Myocyte (in vitro differentiated cells): ENCODE measurements around the gene OTUB2. TPM values are rescaled to one million over a fixed set of nuclear protein-coding genes. Genes with fewer than 3 reads are reported as not detected.
A peak's percentile ranks its signal among the peaks of the same experiment; 100 is the strongest.
"Not testable (repeated sequence)": the region's sequence is repeated elsewhere in the genome, so short reads cannot be mapped to it uniquely, and the experiment has no call there.

ENCODE experiments used
- DNase-seq: peaks from one replicate; pipeline ENCODE4 v3.0.0-alpha.2; 2012; ENCODE audit warnings: low read depth
- total RNA-seq: library from RNA; depleted of rRNA; stranded (reverse); fragments of >200 nt; gene quantifications from 2 replicates; pipeline ENCODE4 v1.2.3, GENCODE V29; 2014

The OTUB2 gene
- total RNA-seq, 1 donor from 2014 or later = 0.48 TPM

- DNase-seq = no peak
Measured at GRCh38 chr14:94054401-94054800, 28.3 kb downstream of the OTUB2 start.

DNA sequence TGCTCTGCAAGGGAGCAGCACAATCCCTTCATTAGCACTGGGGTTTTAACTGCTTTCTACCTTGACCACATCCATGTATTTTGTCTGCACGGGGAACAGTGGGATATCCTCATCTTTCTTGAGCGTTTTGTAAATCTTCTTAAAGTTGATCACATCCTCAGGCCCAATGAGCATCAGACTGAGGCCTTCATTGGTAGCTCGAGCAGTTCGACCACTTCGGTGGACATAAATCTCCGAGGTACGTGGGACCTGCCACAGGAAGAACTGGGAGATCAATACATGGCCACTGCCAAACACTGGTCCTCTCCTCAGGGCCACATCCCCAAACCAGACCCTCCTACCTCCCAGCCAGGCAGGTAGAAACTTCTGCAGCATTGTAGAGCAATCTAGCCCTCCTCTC lies 28.8 kb downstream of the OTUB2 start:
- DNase-seq = no peak

DNA sequence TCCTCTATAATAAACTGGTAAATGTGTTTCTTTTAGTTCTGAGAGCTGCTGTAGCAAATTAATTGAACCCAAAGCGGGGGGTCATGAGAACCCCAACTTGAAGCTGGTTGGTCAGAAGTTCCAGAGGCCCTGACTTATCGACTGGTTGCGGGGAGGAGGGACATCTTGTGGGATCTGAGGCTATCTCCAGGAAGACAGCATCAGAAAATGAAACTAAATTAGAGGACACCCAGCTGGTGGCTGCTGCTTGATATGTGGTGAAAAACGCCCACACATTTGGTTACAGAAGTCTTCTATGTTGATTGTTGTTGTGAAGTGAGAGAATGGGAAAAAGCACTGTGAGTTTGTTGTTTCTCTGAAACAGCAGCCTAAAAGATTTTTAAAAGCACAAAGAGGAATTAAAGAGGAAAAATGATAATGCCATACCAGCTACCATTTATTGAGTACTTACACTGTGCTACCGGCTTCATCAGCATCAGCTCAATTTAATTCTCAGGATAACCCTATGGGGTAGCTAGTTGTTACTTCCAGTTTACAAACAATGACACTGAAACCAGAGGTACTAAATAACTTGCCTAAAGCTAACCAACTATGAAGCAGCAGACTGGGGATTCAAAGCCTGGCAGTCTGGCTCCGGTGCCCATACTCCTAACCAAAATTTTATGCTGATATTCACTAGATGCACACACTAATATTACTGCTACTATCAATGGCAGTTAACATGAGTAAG lies 30.6 kb downstream of the OTUB2 start:
- peak; percentile 59 for DNase-seq

- no peak for DNase-seq
Measured at GRCh38 chr14:94058128-94058673, 32.1 kb downstream of the OTUB2 start.

DNA sequence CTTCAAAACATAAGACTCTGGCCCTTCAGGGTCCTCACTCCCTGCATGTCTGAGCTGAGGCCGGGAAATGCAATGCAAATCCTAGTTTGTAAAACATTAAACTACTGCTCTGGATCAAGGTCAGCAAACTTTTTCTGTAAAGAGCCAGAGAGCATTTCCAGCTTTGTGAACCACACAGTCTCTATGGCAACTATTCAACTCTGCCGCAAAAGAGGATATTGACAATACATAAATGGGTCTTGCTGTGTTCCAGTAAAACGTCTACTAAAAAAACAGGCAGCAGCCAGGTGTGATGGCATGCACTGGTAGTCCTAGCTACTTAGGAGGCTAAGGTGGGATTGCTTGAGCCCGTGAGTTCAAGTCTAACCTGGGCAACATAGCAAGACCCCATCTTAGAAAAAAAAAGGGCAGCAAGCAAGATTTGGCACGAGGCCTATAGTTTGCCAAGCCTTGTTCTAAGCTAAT lies 32.6 kb downstream of the OTUB2 start:
- no peak for DNase-seq

DNA sequence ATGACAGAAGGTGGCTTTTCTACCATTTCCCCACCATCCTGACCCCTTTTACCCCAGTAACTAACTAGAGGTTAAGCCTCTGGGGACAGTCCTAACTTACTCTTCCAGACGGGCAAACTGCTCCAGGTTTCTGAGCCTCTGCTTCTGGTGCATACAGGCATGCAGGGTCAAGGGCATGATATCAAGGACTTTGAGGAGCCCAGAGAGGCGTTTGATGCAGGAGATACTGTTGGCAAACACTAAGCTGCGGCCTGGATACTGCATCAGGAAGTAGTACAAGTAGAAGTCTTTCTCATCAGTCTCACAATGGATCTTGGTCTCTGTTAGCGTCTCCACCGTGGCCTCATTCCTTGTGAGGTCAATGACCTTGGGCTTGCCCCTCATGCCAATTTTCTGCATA lies 33.9 kb downstream of the OTUB2 start:
- DNase-seq = no peak

DNA sequence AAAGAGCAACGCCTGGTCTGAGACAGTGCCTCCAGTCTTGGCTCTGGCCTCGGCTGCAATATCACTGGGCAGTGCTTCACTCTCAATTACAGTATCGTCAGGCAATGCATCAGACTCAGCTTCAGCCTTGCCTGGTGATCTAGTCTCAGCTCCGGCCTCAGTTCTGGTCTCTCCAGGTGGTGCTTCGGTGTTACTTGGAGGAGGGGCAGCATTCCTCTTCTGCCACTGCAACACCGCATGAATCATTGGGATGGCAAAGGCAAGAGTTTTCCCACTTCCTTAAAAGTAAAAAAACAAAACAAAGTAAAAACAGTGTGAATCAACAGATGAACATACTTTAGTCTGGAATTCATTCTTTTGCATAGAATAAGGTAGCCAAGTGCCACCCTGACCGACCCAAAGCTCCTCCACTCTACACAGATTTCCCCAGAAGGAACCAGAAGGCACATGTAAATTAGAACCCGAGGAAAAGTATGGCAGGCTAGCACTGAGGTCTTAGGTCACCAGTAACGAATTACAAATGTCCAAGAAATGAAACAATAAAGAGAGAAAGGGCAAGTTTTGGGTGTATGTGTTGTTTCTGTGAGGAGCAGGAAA lies 36.3 kb downstream of the OTUB2 start:
- DNase-seq = no peak

- no peak for DNase-seq
Measured at GRCh38 chr14:94066089-94066676, 40.0 kb downstream of the OTUB2 start.

GRCh38 chr14:94072076-94072475 lies 45.9 kb downstream of the OTUB2 start:
- DNase-seq = not testable (repeated sequence)

DNA sequence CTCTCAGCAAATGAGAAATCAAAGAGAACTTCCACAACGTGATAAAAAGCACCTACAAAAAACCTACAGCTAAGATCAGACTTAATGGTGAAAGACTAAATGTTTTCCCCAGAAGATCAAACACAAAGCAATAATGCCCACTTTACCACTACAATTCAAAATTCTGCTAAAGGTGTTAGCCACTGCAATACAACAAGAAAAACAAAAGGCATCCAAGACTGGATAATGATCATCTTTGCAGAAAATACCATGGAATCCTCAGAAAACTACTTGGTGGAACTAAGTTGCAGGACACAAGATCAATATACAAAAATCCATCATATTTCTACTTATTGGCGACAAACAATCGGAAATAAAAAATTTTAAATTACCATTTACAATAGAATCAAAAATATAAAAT lies 48.4 kb downstream of the OTUB2 start:
- no peak for DNase-seq

DNA sequence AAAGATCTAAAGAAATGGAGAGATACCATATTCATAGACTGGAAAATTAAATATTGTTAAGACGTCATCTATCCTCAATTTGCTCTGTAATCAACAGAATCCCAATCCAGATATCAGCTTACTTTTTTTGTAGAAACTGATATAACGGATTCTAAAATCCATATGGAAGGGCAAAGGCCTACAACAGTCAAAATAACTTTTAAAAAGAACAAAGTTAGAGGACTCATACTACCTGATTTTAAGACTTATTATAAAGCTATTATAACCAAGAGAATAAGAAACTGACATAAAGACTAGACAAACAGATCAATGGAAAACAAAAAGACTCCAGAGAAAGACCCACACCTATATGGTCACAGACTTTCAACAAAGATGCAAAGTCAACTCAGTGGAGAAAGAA lies 48.9 kb downstream of the OTUB2 start:
- DNase-seq = no peak

DNA sequence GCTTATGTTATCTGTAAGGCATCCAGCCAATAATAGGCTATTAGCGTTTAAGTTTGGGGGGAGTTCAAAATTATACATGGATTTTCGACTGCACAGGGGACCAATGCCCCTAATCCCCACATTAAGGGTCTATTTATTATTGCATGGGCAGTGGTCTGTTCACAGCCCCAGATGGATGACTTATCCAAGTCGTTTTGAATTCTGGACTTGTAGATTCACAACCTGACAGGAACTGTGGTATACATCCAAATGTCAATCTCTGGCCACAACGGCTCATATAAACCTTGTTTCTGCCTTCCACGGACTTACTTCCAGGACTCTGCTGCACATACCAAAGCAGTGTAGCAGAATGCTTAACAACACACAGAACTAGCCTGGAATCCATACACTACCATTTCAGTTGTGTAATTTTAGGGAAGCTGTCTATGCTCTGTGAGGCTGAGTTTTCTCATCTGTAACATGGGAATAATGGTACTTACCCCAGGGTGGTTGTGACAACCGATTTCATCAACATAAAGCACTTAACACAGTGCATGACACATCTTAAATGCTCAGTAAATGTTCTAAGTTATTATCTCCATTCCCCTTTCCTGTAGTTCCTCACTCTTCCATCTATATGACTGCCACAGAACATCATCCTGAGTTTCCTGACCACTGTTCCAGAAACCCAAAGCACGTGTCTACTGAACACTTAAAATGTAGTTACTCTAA lies 51.1 kb downstream of the OTUB2 start:
- no peak for DNase-seq

DNA sequence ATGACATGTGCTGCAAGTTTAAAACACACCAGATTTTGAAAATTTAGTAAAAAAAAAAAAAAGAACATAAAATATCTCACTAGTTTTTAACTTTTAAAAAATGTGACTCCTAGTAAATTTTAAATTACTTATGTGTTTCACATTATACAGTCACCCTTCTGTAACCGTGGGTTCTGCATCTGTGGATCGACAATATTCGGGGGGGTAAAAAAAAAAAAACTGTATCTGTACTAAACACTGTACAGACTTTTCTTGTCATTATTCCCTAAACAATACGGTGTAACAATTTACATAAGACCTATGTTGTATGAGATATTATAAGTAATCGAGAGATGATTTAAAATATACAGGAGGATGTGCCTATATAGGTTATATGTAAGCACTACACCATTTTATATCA lies 51.7 kb downstream of the OTUB2 start:
- no peak for DNase-seq

GRCh38 chr14:94079891-94080620 lies 53.9 kb downstream of the OTUB2 start:
- DNase-seq = peak; percentile 87

- peak; percentile 94 for DNase-seq
Measured at GRCh38 chr14:94080621-94081385, 54.7 kb downstream of the OTUB2 start, which contains the start of the genes DDX24 and IFI27L1. Gene DDX24, minus strand, starts transcription at chr14:94081202. Its CDS starts 1,460 bp downstream, at chr14:94079742. Gene IFI27L1, plus strand, starts transcription at chr14:94081310. Its CDS starts 15,628 bp downstream, at chr14:94096938.

DNA sequence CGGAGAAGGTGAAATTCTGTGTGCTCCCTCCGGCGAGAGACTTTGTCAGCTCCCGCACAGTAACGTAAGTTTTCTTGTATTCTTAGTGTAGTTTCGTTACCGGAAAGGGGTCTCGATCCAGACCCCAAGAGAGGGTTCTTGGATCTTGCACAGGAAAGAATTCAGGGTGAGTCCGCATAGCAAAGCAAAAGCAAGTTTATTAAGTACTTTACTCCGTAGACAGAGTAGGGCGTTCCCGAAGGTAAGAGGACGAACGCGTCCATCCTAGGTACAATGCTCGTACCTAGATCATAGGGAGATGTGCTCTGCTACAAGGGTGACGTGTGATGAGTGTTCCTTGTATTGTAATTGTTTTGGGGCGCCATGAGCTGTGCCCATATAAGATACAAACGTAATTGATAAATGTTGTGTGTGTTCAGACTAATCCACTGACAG lies 55.3 kb downstream of the OTUB2 start:
- no peak for DNase-seq

DNA sequence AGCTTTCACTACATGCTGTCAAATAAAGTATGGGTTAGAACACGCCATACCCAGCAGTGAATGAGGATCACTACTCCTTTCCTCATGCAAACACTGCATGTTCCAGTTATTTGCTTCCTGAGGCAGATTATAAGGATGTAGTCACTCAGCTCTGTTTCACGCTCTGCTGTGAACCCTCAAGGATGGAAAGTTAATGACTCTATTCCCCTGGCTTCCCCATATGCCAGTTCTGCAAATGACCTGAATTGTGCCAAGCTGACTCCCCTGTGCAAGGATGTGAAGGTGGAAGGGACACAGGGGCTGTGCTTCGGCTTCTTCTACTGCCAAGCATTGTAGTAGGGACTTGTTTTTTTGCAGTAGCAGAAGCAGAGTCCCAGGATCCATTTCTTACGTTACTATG lies 61.8 kb downstream of the OTUB2 start:
- no peak for DNase-seq

- no peak for DNase-seq
Measured at GRCh38 chr14:94088516-94088915, 62.4 kb downstream of the OTUB2 start.

- DNase-seq = no peak
Measured at GRCh38 chr14:94089479-94089878, 63.3 kb downstream of the OTUB2 start.

DNA sequence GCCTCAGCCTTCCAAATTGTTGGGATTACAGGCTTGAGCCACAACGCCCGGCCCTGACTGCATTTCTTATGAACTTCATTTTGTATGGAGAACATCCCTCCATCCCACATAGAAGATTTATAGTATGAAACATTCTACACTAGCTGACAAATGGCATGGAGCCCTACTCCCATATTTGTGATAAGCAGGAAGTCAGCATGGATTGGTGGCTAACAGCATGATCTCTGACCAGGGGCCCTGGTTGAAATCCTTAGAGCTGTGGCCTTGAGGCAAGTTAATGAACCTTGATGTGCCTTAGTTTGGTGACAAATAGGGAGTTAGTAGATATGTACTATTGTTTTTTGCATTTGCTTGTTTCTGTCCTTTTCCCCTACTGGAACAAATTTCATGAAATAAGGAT lies 67.3 kb downstream of the OTUB2 start:
- DNase-seq = no peak
